Effector memory CD8-positive, alpha-beta T cell (primary cell): ENCODE measurements around the gene HMG20A.
A peak's percentile ranks its signal among the peaks of the same experiment; 100 is the strongest.

Experiments used
- ATAC-seq: fragments of 150-1000 bp; cut with Tn5 transposase; replicated peaks from 2 replicates; pipeline ENCODE4 v1.10.0; 2021; ENCODE audit warnings: mild to moderate bottlenecking, moderate library complexity
- DNase-seq, 3 experiments: peaks; one replicate each; pipeline ENCODE4 v3.0.0; 2021
- H3K27ac Mint-ChIP-seq, 2 donors: one replicate each; pipeline ENCODE4 v1.8.0; 2022; ENCODE audit warnings: mild to moderate bottlenecking in 2 of 2, mixed read lengths in 2 of 2, moderate library complexity in 2 of 2
- H3K27me3 Mint-ChIP-seq, 2 donors: one replicate each; pipeline ENCODE4 v1.8.0; 2022; ENCODE audit warnings: mixed read lengths in 2 of 2
- H3K36me3 Mint-ChIP-seq: one replicate; pipeline ENCODE4 v1.8.0; 2022; ENCODE audit warnings: mild to moderate bottlenecking, moderate library complexity, mixed read lengths; ENCODE audit not compliant: insufficient read depth
- H3K4me1 Mint-ChIP-seq, 2 donors: one replicate each; pipeline ENCODE4 v1.8.0; 2022; ENCODE audit warnings: low read depth in 2 of 2, mixed read lengths in 2 of 2
- H3K4me3 Mint-ChIP-seq, 2 donors: one replicate each; pipeline ENCODE4 v1.8.0; 2022; ENCODE audit warnings: mild to moderate bottlenecking in 2 of 2, mixed read lengths in 2 of 2, moderate library complexity in 2 of 2
- H3K9me3 Mint-ChIP-seq, 2 donors: one replicate each; pipeline ENCODE4 v1.8.0; 2022; ENCODE audit warnings: mixed read lengths in 2 of 2

HMG20A gene

DNA sequence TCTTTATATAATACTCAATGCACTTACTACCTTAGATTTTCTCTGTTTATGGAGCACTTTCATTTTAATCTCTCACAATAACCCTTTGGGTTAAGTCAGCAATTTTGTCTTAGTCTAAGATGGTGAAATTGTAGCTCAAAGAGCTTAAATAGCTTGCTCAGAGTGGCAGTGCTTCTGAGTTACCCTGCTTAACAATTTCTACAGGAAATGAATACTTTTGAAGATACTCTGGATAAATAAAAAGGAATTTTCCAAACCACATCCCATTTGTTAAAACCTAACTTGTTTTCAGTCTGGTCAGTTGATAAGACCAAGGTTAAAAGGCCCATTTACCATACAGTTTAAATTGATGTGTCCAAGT lies 37.2 kb downstream of the HMG20A start:
- Mint-ChIP-seq H3K4me1 (peaks cover 13 to 17% of the 10 kb centered on the region in 2 donors), H3K36me3 (peaks cover 11% of the 10 kb centered on the region)
- no peak for ATAC-seq

DNA sequence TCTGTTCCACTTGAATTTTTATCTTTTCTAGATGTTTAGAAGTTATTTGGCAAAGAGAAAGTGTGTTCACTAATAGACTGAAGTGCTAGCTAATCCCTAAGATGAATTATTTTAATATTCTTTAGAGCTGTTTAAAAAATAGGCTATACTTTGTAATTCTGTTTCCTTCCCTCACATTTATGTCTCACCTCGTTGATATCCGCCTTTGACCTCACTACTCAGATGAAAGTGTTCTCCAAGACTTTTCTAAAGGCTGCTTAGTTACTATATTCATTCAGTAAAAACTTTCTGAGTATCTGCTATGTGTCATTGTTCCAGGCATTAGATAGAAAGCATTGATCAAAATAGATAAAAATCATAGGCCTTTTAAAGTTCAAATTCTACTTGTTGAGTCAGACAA lies 38.3 kb downstream of the HMG20A start:
- ATAC-seq = no peak

More for the DNA sequence above, 37.2 kb downstream of the HMG20A start:
- Mint-ChIP-seq H3K4me3 (no peak overlapping the region), H3K9me3 (no peaks in the 10 kb centered on the region), H3K27ac (peak overlapping the region; percentile 9 to 29), H3K27me3 (no peaks in the 10 kb centered on the region)
- no peak for DNase-seq

DNA sequence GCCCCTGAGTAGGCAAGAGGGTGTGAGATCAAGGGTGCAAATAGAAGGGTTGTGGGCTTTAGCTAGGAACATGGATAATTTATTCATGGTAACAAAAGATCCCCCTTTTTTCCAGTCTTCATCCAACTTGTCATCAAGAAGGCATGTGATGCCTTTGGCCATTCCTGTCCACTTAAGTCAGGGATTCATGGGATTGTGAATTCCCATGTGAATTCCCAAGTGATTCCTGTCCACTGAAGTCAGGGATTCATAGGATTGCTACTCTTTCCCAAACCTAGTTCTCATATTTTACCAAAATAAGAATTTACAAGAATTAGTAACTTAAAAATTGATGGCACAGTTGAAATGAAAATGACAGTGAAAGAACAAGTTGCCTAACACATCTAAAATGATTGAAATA lies 40.8 kb downstream of the HMG20A start:
- H3K36me3 Mint-ChIP-seq = peaks cover 24% of the 10 kb centered on the region
- no peak overlapping the region for H3K4me3 Mint-ChIP-seq
- ATAC-seq = no peak
- DNase-seq = no peak
- peaks cover 7 to 12% of the 10 kb centered on the region in 2 donors for H3K4me1 Mint-ChIP-seq
- H3K27me3 Mint-ChIP-seq = no peaks in the 10 kb centered on the region
- no peaks in the 10 kb centered on the region for H3K9me3 Mint-ChIP-seq
- H3K27ac Mint-ChIP-seq = no peak overlapping the region

More for the DNA sequence above, 38.3 kb downstream of the HMG20A start:
- Mint-ChIP-seq H3K4me3 (no peak overlapping the region), H3K27me3 (no peaks in the 10 kb centered on the region), H3K36me3 (peaks cover 11% of the 10 kb centered on the region), H3K27ac (peak overlapping the region in 1 of 2 donors; percentile 7), H3K4me1 (peaks cover 12 to 17% of the 10 kb centered on the region in 2 donors), H3K9me3 (no peaks in the 10 kb centered on the region)
- no peak for DNase-seq

DNA sequence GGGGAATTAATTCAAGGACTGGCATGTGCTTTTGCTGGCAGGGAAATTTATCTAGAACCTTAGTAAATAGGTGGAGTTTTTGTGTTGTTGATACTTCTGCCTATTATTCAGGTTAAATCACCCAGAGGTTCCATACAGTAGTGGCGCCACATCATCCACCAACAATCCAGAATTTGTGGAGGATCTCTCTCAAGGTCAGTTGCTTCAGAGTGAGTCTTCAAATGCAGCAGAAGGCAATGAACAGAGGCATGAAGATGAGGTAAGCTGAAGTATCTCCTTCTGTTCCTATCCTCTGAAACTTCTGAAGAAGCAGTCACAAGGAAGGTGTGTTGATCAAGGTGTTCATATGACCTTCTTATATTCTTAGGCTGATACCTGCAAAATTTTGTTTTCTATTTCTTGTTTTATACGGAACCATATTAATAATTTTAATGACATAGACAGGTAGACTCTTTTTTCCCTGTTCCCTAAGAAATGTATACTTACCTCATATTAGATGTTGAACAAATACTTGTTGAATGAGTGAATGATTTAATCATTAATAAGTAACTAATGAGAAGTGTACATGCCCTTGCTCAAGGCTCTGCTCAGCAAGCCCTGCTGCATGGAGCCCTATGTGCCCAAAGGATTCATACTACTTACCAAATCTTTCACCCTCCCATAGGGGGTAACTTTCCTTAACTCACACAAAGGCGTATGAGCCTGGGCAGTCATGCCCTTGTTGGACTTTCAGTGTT lies 43.6 kb downstream of the HMG20A start:
- no peak for DNase-seq
- no peak overlapping the region for H3K27ac Mint-ChIP-seq

DNA sequence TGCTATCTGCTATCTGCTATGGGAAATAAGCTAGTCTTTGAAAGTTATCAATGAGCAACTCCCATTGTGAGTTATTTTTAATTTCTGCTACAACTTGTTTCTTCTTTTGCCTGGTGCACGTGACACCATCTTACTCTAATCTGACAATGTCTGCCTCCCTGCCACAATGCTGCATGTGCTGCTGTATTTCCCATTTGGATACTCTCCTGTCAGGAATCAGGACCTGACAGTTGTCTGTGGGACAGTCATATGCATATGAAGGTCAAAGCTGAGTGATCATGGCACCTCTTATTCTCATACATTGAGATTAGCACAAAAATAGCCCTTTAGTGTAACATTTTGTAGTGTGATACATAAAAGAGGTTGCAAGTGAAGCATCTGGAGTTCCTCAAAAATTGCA lies 45.8 kb downstream of the HMG20A start:
- DNase-seq = no peak
- Mint-ChIP-seq H3K9me3 (no peaks in the 10 kb centered on the region), H3K36me3 (peaks cover 46% of the 10 kb centered on the region), H3K4me3 (no peak overlapping the region), H3K27ac (peak overlapping the region in 1 of 2 donors; percentile 10), H3K4me1 (no peaks in the 10 kb centered on the region), H3K27me3 (no peaks in the 10 kb centered on the region)
- ATAC-seq = no peak

More for the DNA sequence above, 43.6 kb downstream of the HMG20A start:
- Mint-ChIP-seq H3K4me3 (no peak overlapping the region), H3K9me3 (no peaks in the 10 kb centered on the region), H3K36me3 (peaks cover 39% of the 10 kb centered on the region), H3K27me3 (no peaks in the 10 kb centered on the region), H3K4me1 (no peaks in the 10 kb centered on the region)
- ATAC-seq = no peak

DNA sequence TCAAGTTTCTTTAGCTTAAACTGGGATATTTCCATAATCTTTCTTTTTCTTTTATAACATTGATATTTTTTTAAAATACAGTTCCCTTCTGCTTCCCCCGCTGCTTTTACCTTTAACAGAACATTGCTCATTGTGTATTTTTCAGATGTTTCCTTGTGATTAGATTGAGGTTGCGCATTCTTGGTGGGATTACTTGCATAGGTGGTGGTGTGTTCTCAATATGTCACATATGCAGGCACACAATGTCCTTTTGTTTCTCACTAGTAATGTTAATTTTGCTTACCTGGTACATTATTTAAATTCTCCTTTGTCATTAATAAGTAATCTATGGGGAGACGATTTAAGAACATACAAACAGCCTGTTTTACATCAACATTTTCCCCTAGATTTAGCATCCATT lies 48.2 kb downstream of the HMG20A start:
- H3K27me3 Mint-ChIP-seq = no peaks in the 10 kb centered on the region
- ATAC-seq (no peak), DNase-seq (no peak)
- no peak overlapping the region for H3K4me3 Mint-ChIP-seq
- no peaks in the 10 kb centered on the region for H3K9me3 Mint-ChIP-seq
- H3K36me3 Mint-ChIP-seq = peaks cover 47% of the 10 kb centered on the region
- H3K4me1 Mint-ChIP-seq = no peaks in the 10 kb centered on the region
- peak overlapping the region in 1 of 2 donors; percentile 49 for H3K27ac Mint-ChIP-seq

DNA sequence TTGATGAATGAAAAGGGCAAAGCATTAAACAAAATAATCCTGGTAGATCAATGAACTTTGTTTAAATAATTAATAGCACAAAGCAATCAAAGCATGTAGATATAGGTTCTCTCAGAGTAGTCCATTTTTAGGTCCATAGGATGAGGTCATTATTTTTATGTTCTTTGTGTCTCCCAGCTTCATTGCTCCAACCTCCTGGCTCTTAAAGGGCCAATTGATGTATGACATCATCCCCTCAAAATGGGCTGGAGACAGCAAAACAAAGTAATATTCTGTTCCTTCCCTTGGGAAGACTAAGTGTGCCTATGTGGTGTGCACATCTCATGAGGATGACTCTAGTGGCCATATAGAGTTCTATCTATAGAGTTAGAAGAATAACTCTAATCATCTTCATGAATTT lies 49.5 kb downstream of the HMG20A start:
- H3K27ac Mint-ChIP-seq = no peak overlapping the region
- H3K4me3 Mint-ChIP-seq = no peak overlapping the region
- H3K27me3 Mint-ChIP-seq = no peaks in the 10 kb centered on the region
- ATAC-seq (no peak), DNase-seq (no peak)
- H3K36me3 Mint-ChIP-seq = peaks cover 49% of the 10 kb centered on the region
- no peaks in the 10 kb centered on the region for H3K4me1 Mint-ChIP-seq
- H3K9me3 Mint-ChIP-seq = no peaks in the 10 kb centered on the region

DNA sequence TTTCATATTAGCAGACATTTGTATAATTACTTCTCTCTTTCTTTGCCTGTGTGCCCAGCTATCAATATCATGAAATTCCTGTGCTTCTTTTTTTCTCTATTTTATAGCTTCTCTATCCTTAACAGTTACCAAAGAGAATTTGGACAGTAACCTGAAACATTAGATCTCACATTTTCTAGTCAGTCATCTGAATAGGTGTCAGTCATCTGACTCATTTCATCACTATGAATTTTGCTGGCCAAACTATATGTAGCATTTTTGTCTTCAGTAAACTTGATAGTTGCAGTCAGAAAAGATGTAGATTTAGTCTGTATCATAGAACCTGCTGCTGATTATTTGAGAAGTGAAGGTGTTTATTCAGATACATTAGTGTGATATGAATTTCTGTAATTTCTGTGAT lies 52.6 kb downstream of the HMG20A start:
- Mint-ChIP-seq H3K4me1 (peaks cover 0 to 2% of the 10 kb centered on the region in 2 donors), H3K27ac (no peak overlapping the region), H3K9me3 (no peaks in the 10 kb centered on the region), H3K36me3 (peaks cover 29% of the 10 kb centered on the region), H3K4me3 (no peak overlapping the region), H3K27me3 (no peaks in the 10 kb centered on the region)
- DNase-seq (no peak), ATAC-seq (no peak)

DNA sequence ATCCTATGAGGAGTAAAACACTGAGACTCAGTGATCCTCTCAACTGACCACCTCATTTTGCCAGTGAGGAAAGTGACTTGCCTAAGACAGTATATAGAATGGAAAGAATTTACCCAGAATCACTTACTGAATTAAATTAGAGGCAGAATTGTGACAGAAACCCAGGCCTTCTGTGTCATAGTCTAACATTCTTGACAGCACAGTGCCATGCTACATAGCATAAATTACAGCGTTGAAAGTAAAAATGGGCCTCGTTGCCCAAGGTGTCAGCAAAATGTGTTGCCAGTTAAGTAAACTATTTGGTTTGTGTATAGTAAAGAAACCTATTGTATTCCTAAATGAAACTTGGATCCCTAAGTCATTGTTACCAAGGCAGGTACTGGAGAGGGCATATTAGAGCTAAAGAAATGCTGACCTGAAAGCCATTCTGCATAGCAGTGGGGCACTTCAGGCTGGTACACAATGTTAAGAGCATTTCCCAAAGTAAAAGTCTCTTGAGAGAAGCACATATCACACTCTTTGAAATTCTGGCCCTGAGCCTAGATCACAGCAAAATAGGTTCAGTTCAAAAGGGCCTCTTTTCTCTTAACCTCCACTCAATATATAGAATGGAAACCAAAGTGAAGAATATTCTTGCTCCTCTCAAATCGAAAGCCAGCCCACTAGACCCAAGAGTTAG lies 53.8 kb downstream of the HMG20A start:
- Mint-ChIP-seq H3K27me3 (no peaks in the 10 kb centered on the region), H3K27ac (peak overlapping the region in 1 of 2 donors; percentile 25), H3K36me3 (peaks cover 32% of the 10 kb centered on the region), H3K4me3 (no peak overlapping the region), H3K4me1 (peaks cover 0 to 2% of the 10 kb centered on the region in 2 donors), H3K9me3 (no peaks in the 10 kb centered on the region)
- no peak for ATAC-seq
- no peak for DNase-seq

DNA sequence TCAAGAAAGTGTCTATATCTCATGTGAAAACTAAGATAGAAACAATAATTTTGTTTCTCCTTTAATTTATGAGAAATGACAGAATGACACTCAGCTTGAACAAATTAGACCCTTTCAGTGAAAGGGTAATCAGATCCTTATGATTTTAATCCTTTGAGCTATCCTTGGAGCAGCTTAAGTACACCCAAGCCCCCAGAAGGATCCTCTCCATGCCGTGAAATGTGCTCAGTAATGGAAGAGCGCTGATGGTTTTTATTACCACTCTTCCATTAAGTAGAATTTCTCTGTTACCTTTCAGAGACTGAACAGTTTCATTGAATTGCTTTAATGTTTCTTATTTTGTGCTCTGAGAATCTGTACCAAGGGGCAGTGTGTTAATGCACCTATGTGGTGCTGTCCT lies 54.3 kb downstream of the HMG20A start:
- H3K27ac Mint-ChIP-seq = peak overlapping the region in 1 of 2 donors; percentile 33
- H3K36me3 Mint-ChIP-seq = peaks cover 36% of the 10 kb centered on the region
- DNase-seq = no peak
- no peak for ATAC-seq
- H3K4me3 Mint-ChIP-seq = no peak overlapping the region
- peaks cover 0 to 2% of the 10 kb centered on the region in 2 donors for H3K4me1 Mint-ChIP-seq
- no peaks in the 10 kb centered on the region for H3K9me3 Mint-ChIP-seq
- H3K27me3 Mint-ChIP-seq = no peaks in the 10 kb centered on the region

DNA sequence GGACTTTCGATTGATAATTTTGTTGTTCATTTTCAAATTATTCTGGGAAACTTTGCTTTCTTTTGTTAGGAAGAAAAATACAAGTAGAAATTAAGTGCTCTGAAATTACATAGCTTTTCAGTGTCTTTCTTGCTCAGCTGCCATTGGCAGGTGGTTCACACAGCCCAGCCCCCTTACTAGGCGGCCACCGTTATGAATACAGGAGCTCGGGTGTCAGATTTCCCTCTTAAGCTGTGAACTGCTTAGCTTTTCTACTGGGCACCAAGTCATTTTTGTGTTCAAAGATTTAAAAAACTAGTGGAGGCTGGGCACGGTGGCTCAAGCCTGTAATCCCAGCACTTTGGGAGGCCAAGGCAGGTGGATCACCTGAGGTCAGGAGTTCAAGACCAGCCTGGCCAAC lies 55.2 kb downstream of the HMG20A start:
- H3K27me3 Mint-ChIP-seq = no peaks in the 10 kb centered on the region
- no peaks in the 10 kb centered on the region for H3K9me3 Mint-ChIP-seq
- no peak for DNase-seq
- H3K36me3 Mint-ChIP-seq = peaks cover 32% of the 10 kb centered on the region
- H3K27ac Mint-ChIP-seq = no peak overlapping the region
- H3K4me3 Mint-ChIP-seq = no peak overlapping the region
- peaks cover 0 to 2% of the 10 kb centered on the region in 2 donors for H3K4me1 Mint-ChIP-seq
- ATAC-seq = no peak

DNA sequence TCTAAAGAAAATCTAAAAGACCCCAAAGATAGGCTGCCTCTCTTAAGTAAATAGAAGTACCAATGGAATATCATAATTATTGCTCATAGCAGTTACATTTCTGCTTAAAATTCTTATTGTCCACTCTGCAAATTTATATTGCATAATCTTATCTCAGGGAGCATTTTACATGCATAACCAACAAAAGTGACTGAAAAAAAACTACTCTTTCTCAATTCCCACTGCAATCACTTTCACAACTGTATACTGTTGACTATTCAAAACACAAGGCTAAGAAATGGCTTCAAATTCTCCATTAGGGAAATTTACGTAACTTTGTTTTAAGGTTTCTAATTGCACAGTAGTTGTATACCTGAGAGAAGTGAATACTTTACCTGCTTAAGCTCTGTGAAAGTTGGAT lies 56.3 kb downstream of the HMG20A start:
- H3K4me3 Mint-ChIP-seq = no peak overlapping the region
- peak overlapping the region in 1 of 2 donors; percentile 38 for H3K27ac Mint-ChIP-seq
- no peaks in the 10 kb centered on the region for H3K27me3 Mint-ChIP-seq
- H3K9me3 Mint-ChIP-seq = no peaks in the 10 kb centered on the region
- peaks cover 0 to 2% of the 10 kb centered on the region in 2 donors for H3K4me1 Mint-ChIP-seq
- no peak for DNase-seq
- H3K36me3 Mint-ChIP-seq = peaks cover 34% of the 10 kb centered on the region
- ATAC-seq = no peak

DNA sequence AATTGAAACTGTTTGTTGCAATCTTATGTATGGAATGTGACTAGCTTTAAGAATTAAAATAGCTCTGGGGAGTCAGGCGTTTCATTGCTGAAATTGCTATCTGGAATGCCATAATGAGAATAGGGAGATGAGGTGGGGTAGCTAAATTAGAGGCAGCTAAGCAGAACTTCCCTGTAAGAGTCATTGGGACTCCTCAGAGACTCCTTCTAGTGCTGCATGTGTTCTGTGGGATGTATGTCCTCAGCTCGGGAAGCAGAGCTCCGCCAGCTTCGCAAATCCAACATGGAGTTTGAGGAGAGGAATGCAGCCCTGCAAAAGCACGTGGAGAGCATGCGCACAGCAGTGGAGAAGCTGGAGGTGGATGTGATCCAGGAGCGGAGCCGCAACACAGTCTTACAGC lies 57.4 kb downstream of the HMG20A start:
- H3K4me1 Mint-ChIP-seq = peaks cover 0 to 2% of the 10 kb centered on the region in 2 donors
- H3K36me3 Mint-ChIP-seq = peaks cover 37% of the 10 kb centered on the region
- ATAC-seq (no peak), DNase-seq (no peak)
- no peaks in the 10 kb centered on the region for H3K27me3 Mint-ChIP-seq
- H3K27ac Mint-ChIP-seq = peak overlapping the region in 1 of 2 donors; percentile 41
- no peak overlapping the region for H3K4me3 Mint-ChIP-seq
- no peaks in the 10 kb centered on the region for H3K9me3 Mint-ChIP-seq

DNA sequence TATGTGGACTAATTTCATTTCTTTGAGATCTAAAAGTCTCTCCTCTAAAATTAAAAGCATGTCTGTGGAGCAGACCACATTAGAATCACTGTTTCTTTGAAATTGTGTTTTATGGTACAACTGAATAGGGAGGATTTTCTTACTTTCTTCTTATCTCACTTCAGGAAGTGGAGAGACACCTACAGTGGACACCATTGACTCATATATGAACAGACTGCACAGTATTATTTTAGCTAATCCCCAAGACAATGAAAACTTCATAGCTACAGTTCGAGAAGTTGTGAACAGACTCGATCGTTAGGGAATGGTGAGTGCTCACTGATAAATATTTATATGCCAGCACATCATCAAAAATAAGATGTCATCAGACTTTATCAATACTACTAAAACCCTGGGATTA lies 58.3 kb downstream of the HMG20A start:
- H3K4me1 Mint-ChIP-seq = peaks cover 0 to 2% of the 10 kb centered on the region in 2 donors
- H3K4me3 Mint-ChIP-seq = no peak overlapping the region
- ATAC-seq (no peak), DNase-seq (no peak)
- H3K36me3 Mint-ChIP-seq = peaks cover 41% of the 10 kb centered on the region
- H3K9me3 Mint-ChIP-seq = no peaks in the 10 kb centered on the region
- peak overlapping the region in 1 of 2 donors; percentile 41 for H3K27ac Mint-ChIP-seq
- H3K27me3 Mint-ChIP-seq = no peaks in the 10 kb centered on the region
